GM18508 (cell line): ENCODE results near the gene IL1RN.

Experiments used
- ATAC-seq: cut with Tn5 transposase; IDR thresholded peaks from one replicate; pipeline ENCODE4 v1.9.1; 2021; ENCODE audit warnings: moderate number of reproducible peaks; ENCODE audit not compliant: insufficient read depth, unreplicated experiment

IL1RN gene

DNA sequence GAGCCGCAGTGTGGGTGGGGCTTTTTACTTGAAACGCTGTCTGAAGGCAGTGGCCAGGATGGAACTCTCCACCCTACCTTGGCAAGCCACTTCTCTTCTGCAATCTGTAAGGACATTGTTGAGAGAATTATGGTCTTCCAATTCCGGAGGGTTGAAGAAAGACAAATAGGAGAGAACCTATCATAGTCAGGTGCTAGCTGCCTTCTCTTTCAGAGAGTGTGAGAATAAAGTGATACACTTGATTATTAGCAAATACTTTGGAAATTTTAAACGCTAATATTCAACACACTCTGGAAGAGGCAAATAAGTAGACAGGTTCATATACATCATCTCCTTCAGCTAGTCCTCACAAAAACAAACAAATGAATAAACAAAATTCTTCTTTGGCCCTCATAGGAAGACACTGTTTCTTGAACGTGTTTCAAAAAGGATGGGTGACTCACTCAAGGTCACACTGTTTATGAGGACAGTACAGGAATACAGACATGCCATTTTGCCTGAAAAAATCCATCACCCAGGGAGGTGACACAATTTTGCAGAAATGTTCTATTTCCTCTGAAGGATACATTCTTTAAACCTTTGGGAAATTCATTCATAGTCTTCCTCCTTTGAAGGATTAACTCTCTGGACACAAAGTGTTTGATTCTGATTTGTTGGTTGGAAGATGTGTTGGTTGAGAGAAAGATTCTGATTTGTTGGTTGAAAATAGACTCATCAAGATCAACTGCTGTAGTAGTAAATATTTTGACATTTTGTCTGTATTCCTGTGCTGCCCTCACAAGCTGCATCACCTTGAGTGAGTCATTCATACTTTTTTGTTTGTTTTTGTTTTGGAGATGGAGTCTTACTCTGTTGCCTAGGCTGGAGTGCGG, 2.2 kb upstream of the IL1RN start:
- ATAC-seq = no peak

DNA sequence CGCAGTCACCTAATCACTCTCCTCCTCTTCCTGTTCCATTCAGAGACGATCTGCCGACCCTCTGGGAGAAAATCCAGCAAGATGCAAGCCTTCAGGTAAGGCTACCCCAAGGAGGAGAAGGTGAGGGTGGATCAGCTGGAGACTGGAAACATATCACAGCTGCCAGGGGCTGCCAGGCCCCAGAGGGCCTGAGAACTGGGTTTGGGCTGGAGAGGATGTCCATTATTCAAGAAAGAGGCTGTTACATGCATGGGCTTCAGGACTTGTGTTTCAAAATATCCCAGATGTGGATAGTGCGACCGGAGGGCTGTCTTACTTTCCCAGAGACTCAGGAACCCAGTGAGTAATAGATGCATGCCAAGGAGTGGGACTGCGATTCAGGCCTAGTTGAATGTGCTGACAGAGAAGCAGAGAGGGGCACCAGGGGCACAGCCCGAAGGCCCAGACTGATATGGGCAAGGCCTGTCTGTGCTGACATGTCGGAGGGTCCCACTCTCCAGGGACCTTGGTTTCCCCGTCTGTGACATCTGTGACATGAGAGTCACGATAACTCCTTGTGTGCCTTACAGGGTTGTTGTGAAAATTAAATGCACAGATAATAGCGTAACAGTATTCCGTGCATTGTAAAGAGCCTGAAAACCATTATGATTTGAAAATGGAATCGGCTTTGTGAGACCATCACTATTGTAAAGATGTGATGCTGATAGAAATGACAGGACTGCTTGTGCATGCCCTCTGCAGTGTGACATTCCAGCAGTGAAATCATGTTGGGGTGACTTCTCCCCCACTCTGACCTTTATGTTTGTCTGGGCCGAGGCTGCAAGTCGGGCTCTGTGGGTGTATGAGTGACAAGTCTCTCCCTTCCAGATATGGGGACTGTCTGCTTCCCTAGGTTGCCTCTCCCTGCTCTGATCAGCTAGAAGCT, 510 bp downstream of the IL1RN start:
- no peak for ATAC-seq

DNA sequence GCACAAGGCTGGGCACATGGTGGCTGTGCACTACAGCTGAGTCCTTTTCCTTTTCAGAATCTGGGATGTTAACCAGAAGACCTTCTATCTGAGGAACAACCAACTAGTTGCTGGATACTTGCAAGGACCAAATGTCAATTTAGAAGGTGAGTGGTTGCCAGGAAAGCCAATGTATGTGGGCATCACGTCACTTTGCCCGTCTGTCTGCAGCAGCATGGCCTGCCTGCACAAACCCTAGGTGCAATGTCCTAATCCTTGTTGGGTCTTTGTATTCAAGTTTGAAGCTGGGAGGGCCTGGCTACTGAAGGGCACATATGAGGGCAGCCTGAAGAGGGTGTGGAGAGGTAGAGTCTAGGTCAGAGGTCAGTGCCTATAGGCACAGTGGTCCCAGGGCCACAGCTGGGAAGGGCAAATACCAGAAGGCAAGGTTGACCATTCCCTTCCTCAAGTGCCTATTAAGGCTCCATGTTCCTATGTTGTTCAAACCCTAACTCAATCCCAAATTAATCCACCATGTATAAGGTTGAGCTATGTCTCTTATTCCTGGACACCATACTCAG, 2.2 kb downstream of the IL1RN start:
- no peak for ATAC-seq

DNA sequence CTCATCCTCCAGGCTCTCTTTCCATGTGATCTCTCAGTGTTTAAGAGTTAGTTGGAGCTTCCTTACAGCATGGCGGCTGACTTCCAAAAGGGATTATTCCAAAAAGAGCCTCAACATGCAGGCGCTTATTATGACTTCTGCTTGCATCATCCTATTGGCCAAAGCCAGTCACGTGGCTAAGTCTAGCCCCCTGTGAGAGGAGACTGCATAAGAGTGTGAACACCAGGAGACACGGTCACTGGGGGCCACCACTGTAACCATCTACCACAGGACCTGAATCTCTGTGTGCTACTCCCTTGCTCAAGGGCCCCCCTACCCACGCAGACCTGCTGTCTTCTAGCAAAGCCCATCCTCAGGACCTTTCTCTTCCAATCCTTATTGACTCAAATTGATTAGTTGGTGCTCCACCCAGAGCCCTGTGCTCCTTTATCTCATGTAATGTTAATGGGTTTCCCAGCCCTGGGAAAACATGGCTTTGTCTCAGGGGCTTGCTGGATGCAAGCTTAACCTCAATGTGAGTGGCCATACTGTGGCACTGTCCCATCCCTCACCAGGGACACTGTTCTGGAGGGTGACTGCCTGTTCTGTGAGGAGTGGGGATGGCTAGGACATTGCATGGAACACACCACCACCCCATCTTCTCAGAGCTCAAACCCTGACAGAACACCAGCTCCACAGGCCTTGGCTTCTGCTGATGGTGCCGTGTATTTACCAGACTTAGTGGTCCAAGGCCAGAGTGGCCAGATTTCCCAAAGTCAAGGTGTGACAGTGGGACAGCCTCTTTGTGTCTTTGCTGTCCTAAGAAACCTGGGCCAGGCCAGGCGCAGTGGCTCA, 4.2 kb downstream of the IL1RN start:
- ATAC-seq = no peak

DNA sequence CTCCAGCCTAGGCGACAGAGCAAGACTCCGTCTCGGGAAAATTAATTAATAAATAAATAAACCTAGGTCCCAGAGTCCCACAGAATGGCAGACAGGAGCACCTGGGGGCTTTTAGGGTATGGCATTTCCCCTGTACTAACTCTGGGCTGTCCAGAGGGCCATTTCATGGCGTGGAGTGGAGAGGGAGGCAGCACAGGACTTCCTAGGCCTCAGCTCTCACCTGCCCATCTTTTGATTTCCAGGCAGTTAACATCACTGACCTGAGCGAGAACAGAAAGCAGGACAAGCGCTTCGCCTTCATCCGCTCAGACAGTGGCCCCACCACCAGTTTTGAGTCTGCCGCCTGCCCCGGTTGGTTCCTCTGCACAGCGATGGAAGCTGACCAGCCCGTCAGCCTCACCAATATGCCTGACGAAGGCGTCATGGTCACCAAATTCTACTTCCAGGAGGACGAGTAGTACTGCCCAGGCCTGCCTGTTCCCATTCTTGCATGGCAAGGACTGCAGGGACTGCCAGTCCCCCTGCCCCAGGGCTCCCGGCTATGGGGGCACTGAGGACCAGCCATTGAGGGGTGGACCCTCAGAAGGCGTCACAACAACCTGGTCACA, 5.1 kb downstream of the IL1RN start:
- ATAC-seq = no peak

DNA sequence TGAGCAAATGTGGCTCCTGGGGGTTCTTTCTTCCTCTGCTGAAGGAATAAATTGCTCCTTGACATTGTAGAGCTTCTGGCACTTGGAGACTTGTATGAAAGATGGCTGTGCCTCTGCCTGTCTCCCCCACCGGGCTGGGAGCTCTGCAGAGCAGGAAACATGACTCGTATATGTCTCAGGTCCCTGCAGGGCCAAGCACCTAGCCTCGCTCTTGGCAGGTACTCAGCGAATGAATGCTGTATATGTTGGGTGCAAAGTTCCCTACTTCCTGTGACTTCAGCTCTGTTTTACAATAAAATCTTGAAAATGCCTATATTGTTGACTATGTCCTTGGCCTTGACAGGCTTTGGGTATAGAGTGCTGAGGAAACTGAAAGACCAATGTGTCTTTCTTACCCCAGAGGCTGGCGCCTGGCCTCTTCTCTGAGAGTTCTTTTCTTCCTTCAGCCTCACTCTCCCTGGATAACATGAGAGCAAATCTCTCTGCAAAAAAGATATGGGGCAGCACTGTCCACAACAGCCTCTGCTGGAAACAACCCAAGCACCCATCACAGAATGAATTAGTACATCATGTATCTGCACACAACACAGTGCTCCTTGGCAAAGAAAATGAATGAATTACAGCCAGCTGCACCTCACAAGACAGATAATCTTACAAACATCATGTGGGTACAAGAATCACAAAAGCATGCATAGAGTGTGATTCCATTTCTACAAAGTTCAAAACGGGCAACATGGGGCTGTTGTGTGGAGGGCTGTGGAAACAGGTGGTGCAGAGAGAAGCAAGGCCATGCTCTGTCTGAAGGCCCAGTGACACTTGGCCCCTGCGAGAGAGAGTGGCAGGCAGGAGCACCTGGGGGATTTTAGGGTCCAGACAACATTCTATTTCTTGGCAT, 6.6 kb downstream of the IL1RN start:
- no peak for ATAC-seq

DNA sequence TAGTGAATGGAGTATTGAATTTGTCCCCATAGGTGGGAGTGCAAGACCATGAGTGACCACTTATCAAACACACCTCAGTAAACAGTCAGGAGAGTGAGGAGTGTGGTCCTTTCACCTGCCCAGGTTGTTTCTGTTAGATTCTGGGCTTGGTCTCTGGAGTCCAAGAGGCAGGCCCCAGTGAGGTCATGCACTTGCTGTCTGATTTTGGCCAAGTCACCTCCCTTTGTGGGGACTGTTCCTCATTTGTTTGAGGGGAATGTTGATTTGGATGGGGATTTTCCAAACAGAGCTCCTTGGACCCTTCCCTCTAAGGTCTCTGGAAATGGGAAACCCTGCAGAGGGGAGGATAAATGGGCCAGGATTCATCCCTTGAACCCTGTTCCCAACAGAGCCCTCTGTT, 7.3 kb downstream of the IL1RN start:
- no peak for ATAC-seq

DNA sequence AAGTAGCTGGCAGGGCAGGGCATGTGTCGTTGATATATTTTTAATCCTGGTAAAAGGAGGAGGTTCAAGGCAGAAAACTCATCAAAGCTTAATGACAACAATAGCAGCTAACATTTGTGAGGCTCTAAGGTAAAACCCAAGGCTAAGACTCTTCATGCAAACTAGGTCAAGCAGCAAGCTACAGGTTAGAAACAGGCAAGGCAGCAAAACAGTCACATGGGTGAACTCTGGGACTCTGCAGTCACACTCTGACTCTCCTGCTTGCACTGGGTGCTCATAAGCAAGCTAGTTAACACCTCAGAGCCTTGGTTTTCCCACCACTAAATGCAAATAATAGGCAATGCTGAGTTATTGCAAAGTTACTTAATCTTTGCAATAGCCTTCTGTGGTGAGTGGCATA, 7.9 kb downstream of the IL1RN start:
- ATAC-seq = no peak

DNA sequence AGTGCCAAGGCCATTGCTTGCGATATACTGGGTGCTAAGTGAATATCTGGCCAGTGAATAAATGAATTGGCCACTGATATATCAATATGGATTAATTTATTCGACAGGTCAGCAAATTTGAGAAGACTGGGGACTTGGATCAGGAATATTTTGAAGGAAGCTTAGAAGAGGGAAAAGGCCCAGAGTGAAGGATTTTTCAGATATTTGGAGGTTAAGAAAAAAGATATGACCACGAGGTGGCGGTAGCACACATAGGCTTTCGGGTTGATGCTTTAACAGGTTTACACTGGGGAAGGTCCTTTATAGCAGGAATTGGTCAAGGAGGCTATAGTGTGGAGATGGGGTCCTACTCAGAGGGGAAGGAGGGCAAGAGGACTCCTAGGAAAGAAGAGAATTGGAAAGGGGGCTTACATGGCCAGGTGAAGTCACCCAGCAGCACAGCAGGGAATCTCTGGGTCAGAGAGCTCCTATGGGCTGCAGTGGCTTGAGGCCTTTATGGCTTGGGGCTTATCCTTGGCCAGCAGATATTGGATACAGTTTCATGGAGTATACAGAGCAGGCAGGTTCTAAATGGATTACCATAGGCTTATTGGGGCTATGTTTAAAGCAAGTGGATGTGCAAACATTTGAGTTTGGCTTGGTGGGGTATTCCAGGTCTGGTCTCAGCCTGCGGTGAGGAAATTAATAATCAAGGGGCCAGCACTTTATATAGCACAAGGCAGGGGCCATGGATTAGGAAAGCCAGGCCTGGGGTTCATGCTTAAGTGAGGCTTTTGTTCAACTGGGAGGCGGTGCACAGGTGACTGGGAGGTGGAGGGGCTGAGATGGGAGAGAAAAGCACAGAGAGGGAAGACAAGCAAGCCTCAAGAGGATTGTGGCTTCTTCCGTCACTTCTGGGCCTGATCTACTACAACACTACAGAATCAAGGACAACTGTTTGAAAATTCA, 9.7 kb downstream of the IL1RN start:
- ATAC-seq = no peak

DNA sequence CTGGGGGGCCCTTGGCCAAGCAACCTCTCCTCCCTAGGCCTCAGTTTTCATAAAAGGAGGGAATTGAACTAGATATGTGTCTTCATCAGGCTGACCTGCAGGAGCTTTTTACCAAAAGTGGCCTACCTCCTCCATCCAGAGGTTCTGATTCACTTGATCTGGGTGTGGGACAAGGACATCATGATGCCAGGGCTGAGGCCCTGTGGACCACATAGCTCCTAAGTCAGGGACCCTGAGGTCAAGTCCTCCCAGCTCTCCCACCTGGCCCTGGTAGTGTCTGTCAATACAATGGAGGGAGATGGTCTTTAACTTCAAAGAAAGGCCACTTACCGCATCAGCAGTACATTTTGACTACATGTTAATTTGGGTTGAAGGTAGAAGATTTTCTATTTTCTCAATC, 10.4 kb downstream of the IL1RN start:
- ATAC-seq = no peak

DNA sequence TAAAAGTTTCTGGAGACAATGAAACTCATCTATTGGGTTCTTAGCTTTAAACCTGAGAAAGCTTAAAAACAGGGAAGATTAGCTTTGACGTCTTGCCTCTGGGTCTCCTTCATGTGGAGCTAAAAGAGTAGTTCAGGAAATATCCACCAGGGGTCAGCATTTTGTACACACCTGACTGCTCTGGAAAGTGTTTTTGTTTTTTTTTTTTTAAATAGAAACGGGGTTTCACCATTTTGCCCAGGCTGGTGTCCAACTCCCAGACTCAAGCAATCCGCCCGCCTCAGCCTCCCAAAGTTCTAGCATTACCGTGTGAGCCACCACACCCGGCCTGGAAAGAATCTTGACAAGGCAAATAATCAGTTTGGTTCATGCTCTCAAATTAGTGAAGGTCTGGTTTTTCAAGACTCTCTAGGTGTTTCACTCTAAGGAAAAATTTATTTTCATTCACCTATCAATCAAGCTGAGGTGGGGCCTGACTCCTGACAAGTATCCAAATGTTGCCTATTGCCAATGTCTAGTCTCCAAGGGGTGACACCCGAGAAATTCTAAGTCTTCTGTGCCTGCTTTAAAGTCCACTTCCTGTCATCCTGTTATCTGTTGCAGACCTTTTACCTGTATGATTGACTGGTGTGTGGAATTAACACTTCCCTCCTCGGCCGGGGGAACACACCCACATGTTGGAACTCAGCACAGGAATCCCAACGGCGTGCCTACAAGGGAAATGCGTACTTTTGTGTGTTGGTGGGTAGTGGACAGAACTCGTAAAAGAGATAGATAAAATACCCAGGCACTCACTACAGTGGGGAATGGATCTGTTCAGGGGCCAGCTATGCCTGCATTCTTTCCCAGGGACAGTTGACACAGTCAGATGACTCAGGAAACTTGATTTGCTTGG, 11.3 kb downstream of the IL1RN start:
- no peak for ATAC-seq

DNA sequence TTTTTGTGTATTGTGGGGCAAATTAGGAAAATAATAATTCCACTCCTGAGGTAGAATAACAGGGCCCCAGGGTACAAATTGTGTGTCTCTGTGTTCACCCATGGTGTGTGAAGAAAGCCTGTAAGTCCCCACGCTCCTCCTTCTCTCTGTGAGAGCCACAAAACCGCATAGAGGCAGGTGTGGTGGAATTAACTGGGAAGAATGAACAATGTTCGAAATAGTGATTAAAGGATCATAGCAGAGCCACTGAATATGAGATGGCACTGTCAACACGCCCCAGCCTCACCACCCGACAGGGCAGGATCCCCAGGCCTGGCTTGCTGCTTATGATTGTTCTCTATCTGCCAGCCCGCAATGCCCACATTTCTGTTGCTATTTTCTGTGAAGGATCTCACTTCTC, 14.1 kb downstream of the IL1RN start:
- no peak for ATAC-seq

DNA sequence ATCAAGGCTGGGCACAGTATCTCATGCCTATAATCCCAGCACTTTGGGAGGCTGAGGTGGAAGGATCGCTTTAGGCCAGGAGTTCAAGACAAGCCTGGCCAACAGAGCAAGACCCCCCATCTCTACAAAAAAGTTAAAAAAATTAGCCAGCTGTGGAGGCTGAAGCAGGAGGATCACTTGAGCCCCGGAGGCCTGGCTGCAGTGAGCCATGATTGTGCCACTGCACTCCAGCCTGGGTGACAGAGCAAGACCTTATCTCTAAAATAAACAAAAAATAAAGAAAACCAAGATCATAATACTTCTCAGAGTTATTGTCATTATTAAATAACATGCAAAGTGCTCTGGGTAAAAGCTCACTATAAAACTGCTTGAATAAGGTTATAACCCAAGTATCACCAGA, 14.9 kb downstream of the IL1RN start:
- no peak for ATAC-seq

DNA sequence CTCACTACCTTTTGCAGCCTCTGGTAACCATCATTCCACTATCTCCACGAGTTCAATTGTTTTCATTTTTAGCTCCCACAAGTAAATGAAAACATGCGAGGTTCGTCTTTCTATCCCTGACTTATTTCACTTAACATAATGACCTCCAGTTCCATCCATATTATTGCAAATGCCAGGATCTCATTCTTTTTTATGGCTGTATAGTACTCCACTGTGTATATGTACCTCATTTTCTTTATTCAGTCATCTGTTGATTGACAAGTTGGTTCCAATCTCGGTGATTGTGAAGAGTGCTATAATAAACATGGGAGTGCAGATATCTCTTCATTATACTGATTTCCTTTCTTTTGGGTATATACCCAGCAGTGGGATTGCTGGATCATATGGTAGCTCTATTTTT, 16.9 kb downstream of the IL1RN start:
- no peak for ATAC-seq

DNA sequence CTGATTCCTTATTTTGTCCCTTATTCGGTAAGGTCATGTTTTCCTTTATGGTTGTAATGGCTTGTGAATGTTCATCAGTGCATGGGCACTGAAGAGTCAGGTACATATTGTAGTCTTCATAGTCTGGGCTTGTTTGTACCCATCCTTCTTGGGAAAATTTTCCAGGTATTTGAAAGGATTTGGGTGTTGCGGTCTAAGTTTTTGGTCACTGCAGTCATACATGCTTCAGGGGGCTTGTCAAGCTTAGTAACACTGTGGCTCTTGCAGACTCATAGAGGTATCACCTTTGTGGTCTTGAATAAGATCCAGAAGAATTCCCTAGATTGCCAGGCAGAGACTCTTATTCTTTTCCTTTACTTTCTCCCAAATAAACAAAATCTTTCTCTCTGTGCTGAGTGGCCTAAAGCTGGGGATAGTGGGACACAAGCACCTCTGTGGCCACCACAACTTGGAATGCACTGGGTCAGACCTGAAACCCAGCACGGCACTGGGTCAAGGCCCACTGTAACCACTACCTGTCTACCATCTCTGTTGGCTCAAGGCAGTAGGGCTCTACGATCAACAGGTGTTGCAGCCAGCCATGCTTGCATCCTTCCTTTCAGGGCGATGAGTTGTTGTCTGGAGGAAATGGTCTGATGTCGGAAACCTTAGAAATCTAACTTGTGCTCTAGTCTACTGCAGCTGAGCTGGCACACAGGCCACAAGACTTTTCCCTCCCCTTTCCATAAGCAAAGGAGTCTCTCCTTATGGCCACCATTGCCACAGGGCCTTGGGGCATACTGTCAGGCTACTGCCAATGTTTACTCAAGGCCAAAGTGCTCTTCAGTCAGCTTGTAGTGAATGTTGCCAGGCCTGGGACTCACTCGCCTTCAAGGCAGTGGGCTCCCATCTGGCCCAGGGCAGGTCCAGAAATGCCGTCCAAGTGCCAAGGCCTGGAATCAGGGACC, 21.5 kb downstream of the IL1RN start:
- no peak for ATAC-seq
